Fibroblast of gingiva (primary cell): ENCODE measurements around the gene ZNF689.

Source experiments
- DNase-seq: peaks from one replicate; pipeline ENCODE4 v3.0.0-alpha.2; 2011; ENCODE audit warnings: low read depth

Gene ZNF689

DNA sequence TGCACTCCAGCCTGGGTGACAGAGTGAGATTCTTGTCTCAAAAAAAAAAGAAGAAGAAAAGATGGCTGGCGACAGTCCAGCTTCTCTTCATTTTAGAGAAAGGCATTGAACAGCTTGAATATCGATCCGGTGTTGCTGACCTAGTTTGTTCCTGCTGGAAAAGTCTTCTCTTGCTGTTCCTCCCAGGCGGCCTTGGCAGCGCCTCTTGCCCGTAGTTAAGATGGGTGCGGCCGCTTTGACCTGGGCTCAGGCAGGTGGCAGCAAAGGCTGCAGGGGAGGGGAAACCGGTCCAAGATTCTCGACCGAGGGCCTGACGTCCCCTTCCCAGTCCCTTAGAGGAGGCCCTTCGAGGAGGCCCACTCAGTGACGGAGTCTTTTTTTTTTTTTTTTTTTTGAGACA lies 48.2 kb downstream of the ZNF689 start:
- DNase-seq, result no peak

DNA sequence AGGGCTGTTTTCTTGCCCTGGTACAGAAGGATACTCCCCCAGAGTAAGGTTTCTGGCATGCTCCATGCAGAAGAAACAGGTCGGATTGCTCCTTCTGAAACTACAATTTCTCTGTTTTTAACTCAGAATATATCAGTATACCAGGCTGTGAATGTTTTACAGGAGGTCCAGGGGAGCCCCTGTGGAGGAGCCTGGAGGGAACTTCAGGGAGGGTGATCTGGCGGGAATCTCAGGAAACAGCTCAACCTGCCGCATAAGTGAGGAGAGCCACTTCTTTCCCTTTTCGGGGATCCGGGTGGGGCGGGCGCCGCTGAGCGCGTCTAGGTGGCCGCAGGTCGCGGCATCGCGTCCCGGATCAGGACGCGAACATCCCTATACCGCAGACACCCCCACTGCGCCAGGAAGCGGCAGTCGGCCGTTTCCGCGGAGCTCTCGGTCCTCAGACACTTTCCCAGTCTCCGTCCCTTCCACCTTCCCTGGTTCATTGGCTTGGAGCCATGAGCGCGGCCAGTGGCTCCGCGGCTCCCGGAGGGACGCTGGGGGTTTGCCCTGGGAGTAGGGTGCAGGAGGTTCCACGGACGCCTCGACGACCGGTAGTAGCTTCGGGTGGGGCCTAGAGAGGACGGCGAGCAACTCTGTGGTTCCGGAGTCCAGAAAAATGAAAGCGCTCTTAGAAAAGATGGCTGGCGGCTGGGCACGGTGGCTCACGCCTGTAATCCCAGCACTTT lies 48.9 kb downstream of the ZNF689 start:
- DNase-seq, result no peak

DNA sequence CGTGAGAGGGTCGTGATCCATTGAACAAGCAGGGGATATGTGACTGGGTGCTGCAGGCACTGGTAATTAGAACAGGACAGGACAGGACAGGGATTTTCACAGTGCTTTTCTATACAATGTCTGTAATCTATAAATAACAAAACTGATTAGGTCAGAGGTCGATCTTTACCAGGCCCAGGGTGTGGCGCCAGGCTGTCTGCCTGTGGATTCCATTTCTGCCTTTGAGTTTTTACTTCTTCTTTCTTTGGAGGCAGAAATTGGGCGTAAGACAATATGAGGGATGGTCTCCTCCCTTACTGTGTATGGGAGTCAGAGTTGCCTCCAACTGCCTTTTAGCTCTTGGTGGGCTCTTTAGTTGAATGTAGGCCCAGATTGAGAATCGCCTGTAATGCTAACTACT lies 50.5 kb downstream of the ZNF689 start:
- no peak for DNase-seq

DNA sequence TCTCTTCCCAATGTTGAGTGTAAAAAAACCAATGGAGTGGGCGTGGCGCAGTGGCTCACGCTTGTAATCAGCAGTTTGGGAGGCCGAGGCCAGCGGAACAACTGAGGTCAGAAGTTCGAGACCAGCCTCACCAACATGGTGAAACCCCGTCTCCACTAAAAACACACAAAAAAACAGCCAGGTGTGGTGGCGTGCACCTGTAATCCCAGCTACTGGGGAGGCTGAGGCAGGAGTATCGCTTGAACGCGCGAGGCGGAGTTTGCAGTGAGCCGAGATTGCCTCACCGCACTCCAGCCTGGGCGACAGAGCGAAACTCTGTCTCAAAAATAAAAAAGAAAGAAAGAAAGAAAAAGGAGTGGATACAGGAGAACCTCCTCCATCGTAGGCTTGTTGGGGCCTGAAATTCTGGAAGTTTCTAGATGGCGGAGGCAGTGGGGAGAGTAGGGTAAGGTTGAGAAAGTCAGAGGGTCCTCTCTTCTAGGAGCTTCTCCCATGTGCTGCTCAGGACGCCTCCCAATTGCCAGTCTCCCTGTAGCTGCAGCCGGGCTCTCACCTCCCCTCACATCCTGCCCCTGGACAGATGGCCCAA lies 51.3 kb downstream of the ZNF689 start:
- DNase-seq, result no peak

DNA sequence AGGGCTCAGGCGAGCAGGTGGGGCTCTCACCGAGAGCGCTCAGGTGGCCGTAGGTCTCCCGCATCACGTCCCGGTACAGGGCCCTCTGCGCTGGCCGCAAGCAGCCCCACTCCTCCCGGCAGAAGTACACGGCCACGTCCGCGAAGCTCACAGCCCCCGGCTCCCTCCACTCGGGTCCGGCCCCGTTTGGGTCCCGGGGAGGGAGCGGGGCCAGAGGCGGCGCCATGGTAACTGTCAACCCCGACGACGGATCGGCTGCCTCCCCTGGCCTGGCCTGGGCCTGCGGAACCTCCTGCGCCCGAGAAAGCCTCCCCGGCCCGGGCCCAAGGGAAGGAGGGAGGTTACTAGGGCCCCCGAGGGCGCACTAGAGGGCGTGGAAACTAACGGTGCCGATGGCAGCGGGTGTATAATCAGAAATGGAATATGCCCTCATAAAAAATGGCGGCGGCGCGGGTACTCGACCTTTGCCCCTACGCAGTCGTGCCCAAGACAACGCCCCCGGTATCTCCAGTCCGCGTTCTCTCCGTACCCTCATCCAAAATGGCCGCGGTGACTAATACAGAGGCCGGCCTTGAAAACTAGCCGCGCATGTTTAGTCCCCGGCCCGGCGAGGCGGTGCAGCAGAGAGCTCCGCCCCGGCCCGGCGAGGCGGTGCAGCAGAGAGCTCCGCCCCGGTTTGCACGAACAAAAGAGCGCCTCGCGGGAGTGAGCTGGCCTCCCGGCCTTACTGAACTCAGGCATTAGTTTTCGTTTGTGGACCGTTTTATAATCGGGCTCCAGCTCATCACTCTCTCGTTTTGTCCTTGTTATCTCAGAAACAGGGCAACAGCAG lies 52.0 kb downstream of the ZNF689 start, which contains the start of gene ZNF764:
Gene ZNF764 (minus strand): TSS at position 418 of the 832 bp plus-strand sequence. CDS start 192 bp downstream, at position 226.
- peak; percentile 98 for DNase-seq

DNA sequence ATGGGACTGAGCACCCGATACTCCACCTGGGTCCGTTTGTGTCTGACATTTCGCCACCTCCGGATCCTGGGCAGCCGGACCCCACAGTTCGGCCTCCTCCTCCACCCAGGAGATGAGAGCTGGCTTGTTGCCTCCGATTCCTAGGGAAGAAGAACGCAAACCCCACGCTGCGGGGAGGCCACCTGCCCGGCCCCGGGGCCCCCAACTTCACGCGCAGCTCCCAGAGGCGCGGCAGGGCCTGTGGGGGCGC lies 52.6 kb downstream of the ZNF689 start:
- DNase-seq, result no peak

DNA sequence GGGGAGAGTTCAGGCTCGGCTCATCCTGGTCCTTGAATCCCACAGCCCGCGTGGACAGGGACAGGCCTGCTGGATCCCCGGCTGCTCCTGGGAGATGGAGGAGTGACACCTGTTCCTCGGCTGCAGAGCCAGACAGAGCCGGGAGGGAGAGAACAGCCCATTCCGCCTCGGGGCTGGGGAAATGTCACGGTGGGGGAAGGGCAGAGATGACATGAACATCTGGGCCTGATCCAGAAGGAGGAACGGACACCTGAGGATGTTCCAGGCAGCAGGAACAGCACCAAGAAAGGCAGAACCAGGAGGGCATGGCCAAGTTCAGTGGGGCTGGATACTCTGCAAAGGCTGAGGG lies 54.1 kb downstream of the ZNF689 start:
- DNase-seq, result no peak

DNA sequence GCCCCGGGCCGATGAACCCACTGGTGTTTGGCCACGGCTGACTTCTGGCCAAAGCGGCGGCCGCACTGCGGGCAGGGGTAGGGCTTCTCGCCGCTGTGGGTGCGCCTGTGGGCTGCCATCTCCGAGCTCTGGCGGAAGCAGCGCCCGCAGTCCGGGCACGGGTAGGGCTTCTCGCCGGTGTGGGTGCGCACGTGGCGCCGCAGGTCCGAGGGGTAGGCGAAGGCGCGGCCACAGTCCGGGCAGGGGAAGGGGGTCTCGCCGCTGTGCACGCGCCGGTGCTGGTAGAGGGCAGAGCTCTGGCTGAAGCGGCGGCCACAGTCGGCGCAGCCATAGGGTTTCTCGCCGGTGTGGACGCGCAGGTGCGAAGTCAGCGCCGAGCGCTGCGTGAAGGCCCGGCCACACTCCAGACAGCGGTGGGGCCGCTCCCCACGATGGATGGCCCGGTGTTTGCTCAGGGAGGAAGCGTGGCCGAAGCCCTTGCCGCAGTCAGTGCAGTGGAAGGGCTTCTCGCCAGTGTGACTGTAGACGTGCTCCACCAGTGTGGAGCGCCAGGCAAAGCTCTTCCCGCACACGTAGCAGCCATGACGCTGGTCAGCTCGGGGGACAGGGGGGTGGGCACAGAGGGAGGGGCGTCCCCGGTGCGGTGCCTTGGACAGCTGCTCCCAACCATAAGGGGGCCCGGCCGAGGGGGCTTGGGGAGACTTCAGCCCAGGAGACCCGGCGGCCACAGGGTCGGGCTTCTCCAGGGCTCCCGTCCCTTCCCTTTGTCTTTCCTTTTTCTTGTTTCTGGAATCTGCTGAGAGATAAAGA lies 54.7 kb downstream of the ZNF689 start:
- no peak for DNase-seq

DNA sequence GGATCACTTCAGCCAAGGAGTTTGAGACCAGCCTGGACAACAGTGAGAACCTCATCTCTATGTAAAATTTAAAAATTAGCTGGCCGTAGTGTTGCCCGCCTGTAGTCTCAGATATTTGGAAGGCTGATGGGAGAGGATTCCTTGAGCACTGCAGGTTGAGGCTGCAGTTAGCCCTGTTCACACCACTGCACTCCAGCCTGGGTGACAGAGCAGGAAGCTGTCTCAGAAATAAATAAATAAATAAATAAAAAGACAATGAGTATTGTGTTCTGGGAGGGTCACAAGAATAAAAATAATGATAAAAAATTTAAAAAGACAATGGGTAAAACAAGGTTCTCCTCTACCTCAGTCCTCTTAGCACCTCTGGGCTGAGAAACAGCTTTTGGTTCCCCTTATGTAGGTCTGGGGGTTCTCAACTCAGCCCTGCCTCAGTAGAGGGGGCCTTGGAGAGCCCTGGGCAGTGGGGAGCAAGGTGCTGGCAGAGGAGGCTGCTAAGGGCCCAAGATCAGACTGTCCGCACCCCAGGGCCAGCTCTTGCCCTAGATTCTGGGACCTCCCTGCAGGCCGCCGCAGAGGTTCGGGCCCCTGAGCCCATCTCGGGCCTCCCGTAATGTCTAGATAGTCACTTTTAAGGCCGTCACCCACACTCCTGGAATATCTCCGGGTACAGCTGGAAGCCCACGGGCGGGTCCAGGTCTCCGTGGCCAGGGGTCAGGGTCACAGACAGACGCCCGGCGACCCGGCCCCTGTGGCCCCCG lies 55.5 kb downstream of the ZNF689 start:
- DNase-seq, result no peak

DNA sequence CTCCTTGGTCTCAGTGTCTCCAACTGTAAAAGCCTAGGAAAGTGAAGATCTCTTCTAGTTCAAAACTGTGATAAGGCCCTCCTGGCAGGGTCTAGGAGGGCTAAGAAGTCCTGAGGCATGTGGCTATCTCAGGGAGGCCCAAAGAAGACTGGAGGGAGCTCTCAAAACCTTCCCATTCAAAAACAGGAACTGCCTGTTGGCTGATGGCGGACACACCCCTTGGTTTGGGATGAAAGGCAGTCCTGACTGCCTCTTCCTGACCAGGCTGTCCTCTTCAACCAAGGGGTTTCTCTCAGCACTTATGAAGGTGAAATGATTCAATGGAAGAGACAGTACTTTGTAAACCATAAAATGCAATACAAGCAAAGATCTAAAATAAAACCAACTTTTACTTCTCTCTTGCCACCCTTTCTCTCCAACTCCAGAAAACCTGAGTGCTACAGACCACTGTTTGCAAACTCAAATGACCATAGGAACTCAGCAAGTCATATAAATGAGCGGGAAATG lies 56.7 kb downstream of the ZNF689 start:
- no peak for DNase-seq

DNA sequence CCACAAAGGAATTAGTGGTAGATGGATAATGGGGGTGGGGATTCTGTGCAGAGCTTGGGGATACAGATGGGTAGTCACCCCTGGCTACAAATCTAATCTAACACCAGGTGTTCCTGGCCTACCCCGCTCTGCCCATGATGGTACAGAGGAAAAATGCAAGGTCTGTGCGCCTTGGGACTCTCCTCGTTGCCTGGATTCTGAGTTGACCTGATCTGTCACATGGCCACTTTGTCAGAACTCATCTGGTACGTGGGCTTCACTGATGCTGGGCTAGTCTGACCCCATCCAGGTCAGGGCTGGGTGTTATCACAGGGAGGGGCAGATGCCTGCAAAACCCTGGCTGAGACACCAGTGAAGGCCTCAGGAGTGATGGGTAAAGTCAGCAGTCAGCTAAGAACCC lies 57.2 kb downstream of the ZNF689 start:
- DNase-seq, result no peak
